NB4 (cell line): ENCODE data around the gene SOX8.

Experiments used
- CTCF ChIP-seq: IDR thresholded peaks from one replicate; pipeline ENCODE4 v1.5.1; 2012; ENCODE audit warnings: low read depth, low read length
- MYC ChIP-seq: IDR thresholded peaks from 2 replicates; pipeline ENCODE4 v1.6.1; 2011; ENCODE audit warnings: low read depth, low read length
- POLR2A ChIP-seq: IDR thresholded peaks from 2 replicates; pipeline ENCODE4 v1.6.1; 2011; ENCODE audit warnings: mild to moderate bottlenecking; ENCODE audit not compliant: insufficient read length; ENCODE audit errors: extremely low read depth
- TF ChIP-seq, protein P1 (sequence below): IDR thresholded peaks from 2 replicates; pipeline ENCODE4 v1.6.1; 2011; ENCODE audit warnings: low read depth, low read length

DNA sequence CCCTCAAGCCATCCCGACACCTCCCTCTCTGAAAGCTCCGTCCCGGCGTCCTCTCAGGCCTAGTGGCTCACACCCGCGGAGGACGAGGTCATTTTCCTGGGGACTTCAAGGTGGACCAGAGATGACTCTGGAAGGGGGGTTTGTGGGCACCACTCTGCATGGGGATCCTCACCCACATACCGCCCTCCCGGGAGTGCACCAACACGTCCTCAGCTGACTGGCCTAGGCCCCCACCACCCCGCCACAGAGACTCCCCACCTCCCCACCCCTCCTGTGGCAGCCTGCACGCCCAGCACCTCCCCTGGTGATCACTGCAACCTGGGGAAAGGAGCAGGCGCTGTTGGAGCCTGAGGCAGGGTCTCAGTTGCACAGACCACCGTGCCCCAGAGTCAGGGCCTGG lies 2.4 kb upstream of the SOX8 start:
- TF ChIP-seq POLR2A: no peak
- TF ChIP-seq MYC: no peak
- no peak for TF ChIP-seq CTCF
- TF ChIP-seq, protein P1, sequence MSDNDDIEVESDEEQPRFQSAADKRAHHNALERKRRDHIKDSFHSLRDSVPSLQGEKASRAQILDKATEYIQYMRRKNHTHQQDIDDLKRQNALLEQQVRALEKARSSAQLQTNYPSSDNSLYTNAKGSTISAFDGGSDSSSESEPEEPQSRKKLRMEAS: no peak
